Activated B cell treated with CpG ODN at 0.5 μM for 24 hours (primary cell): ENCODE results near the gene RIN3. TPM values are rescaled to one million over a fixed set of nuclear protein-coding genes. Genes with fewer than 3 reads are reported as not detected.
A peak's percentile ranks its signal among the peaks of the same experiment; 100 is the strongest.

ENCODE experiments used
- ATAC-seq: fragments of 200-7000 bp; cut with Tn5 transposase; one replicate; pipeline ENCODE4 v1.10.0; 2021; ENCODE audit warnings: low read depth, mild to moderate bottlenecking, moderate library complexity
- CTCF ChIA-PET: fragments of 350-600 bp; sonication (Branson Sonifier 250); formaldehyde crosslinking; loops from one replicate; lab custom pipeline; 2021; ENCODE audit warnings: antibody characterized with exemption; lab: Charles Lee
- POLR2A ChIA-PET: fragments of 350-600 bp; sonication (Branson Sonifier 250); formaldehyde crosslinking; loops from one replicate; lab custom pipeline; 2021; ENCODE audit warnings: antibody characterized with exemption; lab: Charles Lee
- DNase-seq: peaks from one replicate; pipeline ENCODE4 v3.0.0; 2022
- H3K27ac Mint-ChIP-seq: one replicate; pipeline ENCODE4 v1.8.0; 2020; ENCODE audit warnings: mixed read lengths
- H3K27me3 Mint-ChIP-seq: one replicate; pipeline ENCODE4 v1.8.0; 2021; ENCODE audit warnings: mixed read lengths
- H3K36me3 Mint-ChIP-seq: one replicate; pipeline ENCODE4 v1.8.0; 2021; ENCODE audit warnings: low read depth, mixed read lengths
- H3K4me1 Mint-ChIP-seq: one replicate; pipeline ENCODE4 v1.8.0; 2021; ENCODE audit warnings: mixed read lengths
- H3K4me3 Mint-ChIP-seq: one replicate; pipeline ENCODE4 v1.8.0; 2020; ENCODE audit warnings: mild to moderate bottlenecking, mixed read lengths
- H3K9me3 Mint-ChIP-seq: one replicate; pipeline ENCODE4 v1.8.0; 2020; ENCODE audit warnings: mixed read lengths
- CTCF ChIP-seq: fragments of 200-600 bp; IDR thresholded peaks from one replicate; pipeline ENCODE4 v1.8.0; 2022; ENCODE audit warnings: antibody characterized with exemption, mild to moderate bottlenecking
- intact Hi-C: fragments of 100-400 bp; cut with micrococcal nuclease; formaldehyde crosslinking; loops from one replicate; pipeline ENCODE4 v1.15.1; 2024
- total RNA-seq: library from RNA; stranded (reverse); gene quantifications from 2 replicates; pipeline ENCODE4 v1.2.3, GENCODE V29; 2022

Gene RIN3
- total RNA-seq, 1 donor from 2014 or later: 62.6 TPM

GRCh38 chr14:92565040-92565717 lies 51.6 kb downstream of the RIN3 start:
- no peak for ATAC-seq
- DNase-seq: no peak
- Mint-ChIP-seq H3K9me3 (peaks cover 2% of the 10 kb centered on the region), H3K36me3 (peaks cover 15% of the 10 kb centered on the region), H3K4me1 (peaks cover 38% of the 10 kb centered on the region), H3K27ac (no peak overlapping the region), H3K27me3 (no peaks in the 10 kb centered on the region), H3K4me3 (no peak overlapping the region)
- no peak for TF ChIP-seq CTCF
- ChIA-PET CTCF (interaction anchor here (1.3 to 1.6 kb wide), 3 partner anchors 24 to 121 kb away, joined by 3 read pairs; no protein-coding TSS in a partner anchor), POLR2A (interaction anchor here (0.6 to 0.8 kb wide), 2 partner anchors 9 to 24 kb away, joined by 3 to 4 read pairs; no protein-coding TSS in a partner anchor)
- intact Hi-C loops: no loop called here

- ChIA-PET POLR2A (interaction anchor here (0.8 kb wide), 1 partner anchor 23 kb away, joined by 3 read pairs; no protein-coding TSS in a partner anchor), CTCF (interaction anchor here (1.3 to 1.6 kb wide), 2 partner anchors 24 to 121 kb away, joined by 3 read pairs; no protein-coding TSS in a partner anchor)
- no peaks in the 10 kb centered on the region for H3K27me3 Mint-ChIP-seq
- H3K36me3 Mint-ChIP-seq: peaks cover 12% of the 10 kb centered on the region
- intact Hi-C loops: no loop called here
- DNase-seq (no peak), ATAC-seq (no peak)
- peaks cover 40% of the 10 kb centered on the region for H3K4me1 Mint-ChIP-seq
- no peak for TF ChIP-seq CTCF
- H3K27ac Mint-ChIP-seq: no peak overlapping the region
- no peak overlapping the region for H3K4me3 Mint-ChIP-seq
- peaks cover 2% of the 10 kb centered on the region for H3K9me3 Mint-ChIP-seq
Measured at GRCh38 chr14:92565718-92566115, 52.1 kb downstream of the RIN3 start.

GRCh38 chr14:92567173-92567725 lies 53.7 kb downstream of the RIN3 start:
- H3K4me3 Mint-ChIP-seq: no peak overlapping the region
- peaks cover 44% of the 10 kb centered on the region for H3K4me1 Mint-ChIP-seq
- no peaks in the 10 kb centered on the region for H3K27me3 Mint-ChIP-seq
- peaks cover 12% of the 10 kb centered on the region for H3K36me3 Mint-ChIP-seq
- POLR2A ChIA-PET: interaction anchor here (0.6 to 1.2 kb wide), 2 partner anchors 51 to 326 kb away, joined by 3 to 4 read pairs; no protein-coding TSS in a partner anchor
- ATAC-seq (no peak), DNase-seq (no peak)
- no peak overlapping the region for H3K27ac Mint-ChIP-seq
- H3K9me3 Mint-ChIP-seq: peaks cover 2% of the 10 kb centered on the region
- no peak for TF ChIP-seq CTCF
- CTCF ChIA-PET: interaction anchor here (2.3 kb wide), 1 partner anchor 22 kb away, joined by 8 read pairs; no protein-coding TSS in a partner anchor
- intact Hi-C loops: no loop called here

- Mint-ChIP-seq H3K27ac (peak overlapping the region; percentile 95), H3K27me3 (no peaks in the 10 kb centered on the region), H3K36me3 (peaks cover 12% of the 10 kb centered on the region), H3K4me1 (peaks cover 36% of the 10 kb centered on the region), H3K9me3 (peaks cover 2% of the 10 kb centered on the region), H3K4me3 (peak overlapping the region; percentile 67)
- CTCF ChIA-PET: interaction anchor here (0.6 to 2.3 kb wide), 4 partner anchors 9 to 215 kb away, joined by 3 to 8 read pairs (median 3); no protein-coding TSS in a partner anchor
- intact Hi-C loops: loop anchor here (1.0 to 2.0 kb wide), 2 partner anchors 18 to 46 kb away; no protein-coding TSS in a partner anchor
- TF ChIP-seq CTCF: no peak
- peak; percentile 34 for DNase-seq
- POLR2A ChIA-PET: interaction anchor here (0.5 to 1.5 kb wide), 17 partner anchors 9 to 447 kb away, joined by 3 to 20 read pairs (median 4); partner anchors contain the start of genes CPSF2 and NDUFB1
- peak; percentile 84 for ATAC-seq
Measured at GRCh38 chr14:92568621-92569479, 55.3 kb downstream of the RIN3 start.
